ENCODE results near the gene CDK5R2.

- TF ChIP-seq CTCF (IDR thresholded peaks at IDR 0.05; ENCODE audit: borderline replicate concordance, extremely low read depth, low read length, poor library complexity, severe bottlenecking) (no peak), EZH2 (IDR thresholded peaks at IDR 0.05; ENCODE audit: borderline replicate concordance, low read depth, low read length, severe bottlenecking) (no peak)
Observed at GRCh38 chr2:218954541-218955300, 4.7 kb upstream of the CDK5R2 start.
